ENCODE data around the gene SRRM3. TPM values are rescaled to one million over a fixed set of nuclear protein-coding genes. Genes with fewer than 3 reads are reported as not detected.
"Not testable (repeated sequence)": the region's sequence is repeated elsewhere in the genome, so short reads cannot be mapped to it uniquely, and the experiment has no call there.

Gene SRRM3
- total and polyA plus RNA-seq, 3 experiments from 2014 or later, result not detected

- Histone ChIP-seq H3K4me3 (ENCODE audit: low read length) (no peak overlapping the region), H3K9me3 (ENCODE audit: low read length) (no peaks in the 10 kb centered on the region), H3K4me1 (ENCODE audit: insufficient read depth, low read length) (no peaks in the 10 kb centered on the region), H3K27ac (ENCODE audit: low read depth, low read length) (no peak overlapping the region), H3K36me3 (ENCODE audit: insufficient read depth, low read length) (no peaks in the 10 kb centered on the region), H3K27me3 (ENCODE audit: insufficient read depth, low read length, poor library complexity, severe bottlenecking) (peaks cover 4% of the 10 kb centered on the region)
- peak in 2 of 5 donors; percentile 10 to 17 for DNase-seq
- H3K27me3 Mint-ChIP-seq, result peaks cover 28 to 62% of the 10 kb centered on the region in 2 donors
- H3K36me3 Mint-ChIP-seq, result peaks cover 0 to 8% (median 2%) of the 10 kb centered on the region in 3 donors
- CTCF ChIA-PET, result no interaction called here
- H3K4me1 Mint-ChIP-seq, result no peaks in the 10 kb centered on the region
- H3K4me3 Mint-ChIP-seq, result no peak overlapping the region
- H3K9me3 Mint-ChIP-seq, result peaks cover 0 to 1% (median 0%) of the 10 kb centered on the region in 5 donors
- POLR2A ChIA-PET, result no interaction called here
- no peak overlapping the region for H3K27ac Mint-ChIP-seq
These were observed 23.7 kb downstream of the SRRM3 start for GRCh38 chr7:76225379-76225778.

- no peaks in the 10 kb centered on the region for H3K9me3 ChIP-seq (ENCODE audit: low read length)
- DNase-seq, result no peak
- CTCF ChIA-PET, result no interaction called here
- H3K4me3 ChIP-seq (ENCODE audit: low read length), result no peak overlapping the region
- H3K36me3 Mint-ChIP-seq, result peaks cover 0 to 8% (median 2%) of the 10 kb centered on the region in 3 donors
- H3K27ac Mint-ChIP-seq, result no peak overlapping the region
- no peaks in the 10 kb centered on the region for H3K4me1 ChIP-seq (ENCODE audit: insufficient read depth, low read length)
- no peaks in the 10 kb centered on the region for H3K4me1 Mint-ChIP-seq
- H3K27ac ChIP-seq (ENCODE audit: low read depth, low read length), result no peak overlapping the region
- H3K4me3 Mint-ChIP-seq, result no peak overlapping the region
- no peaks in the 10 kb centered on the region for H3K36me3 ChIP-seq (ENCODE audit: insufficient read depth, low read length)
- peaks cover 4% of the 10 kb centered on the region for H3K27me3 ChIP-seq (ENCODE audit: insufficient read depth, low read length, poor library complexity, severe bottlenecking)
- H3K27me3 Mint-ChIP-seq, result peaks cover 25 to 65% of the 10 kb centered on the region in 2 donors
- peaks cover 0 to 1% (median 0%) of the 10 kb centered on the region in 5 donors for H3K9me3 Mint-ChIP-seq
- POLR2A ChIA-PET, result interaction anchor here (0.6 kb wide), 1 partner anchor 1794 kb away, joined by 3 read pairs; no protein-coding TSS in a partner anchor
These were observed 24.3 kb downstream of the SRRM3 start for GRCh38 chr7:76225951-76226350.

- POLR2A ChIA-PET, result interaction anchor here (0.6 kb wide), 1 partner anchor 1793 kb away, joined by 3 read pairs; no protein-coding TSS in a partner anchor
- H3K27ac ChIP-seq (ENCODE audit: low read depth, low read length); H3K9me3 Mint-ChIP-seq; H3K4me3 Mint-ChIP-seq; H3K4me1 Mint-ChIP-seq; DNase-seq; H3K4me1 ChIP-seq (ENCODE audit: insufficient read depth, low read length); H3K27ac Mint-ChIP-seq; H3K4me3 ChIP-seq (ENCODE audit: low read length); H3K36me3 ChIP-seq (ENCODE audit: insufficient read depth, low read length); CTCF ChIA-PET; H3K27me3 ChIP-seq (ENCODE audit: insufficient read depth, low read length, poor library complexity, severe bottlenecking); H3K9me3 ChIP-seq (ENCODE audit: low read length): not testable (repeated sequence)
- Mint-ChIP-seq H3K36me3 (peaks cover 0 to 12% (median 0%) of the 10 kb centered on the region in 3 donors), H3K27me3 (peaks cover 27 to 69% of the 10 kb centered on the region in 2 donors)
These were observed 25.3 kb downstream of the SRRM3 start for GRCh38 chr7:76226878-76227423.

- no peak for DNase-seq
- H3K4me1 Mint-ChIP-seq, result peaks cover 4 to 7% (median 7%) of the 10 kb centered on the region in 3 donors
- H3K27ac Mint-ChIP-seq, result peak overlapping the region in 1 of 8 donors; percentile 72
- H3K27me3 Mint-ChIP-seq, result peaks cover 46 to 76% of the 10 kb centered on the region in 2 donors
- Histone ChIP-seq H3K9me3 (ENCODE audit: low read length) (no peaks in the 10 kb centered on the region), H3K4me3 (ENCODE audit: low read length) (no peak overlapping the region), H3K4me1 (ENCODE audit: insufficient read depth, low read length) (no peaks in the 10 kb centered on the region), H3K36me3 (ENCODE audit: insufficient read depth, low read length) (no peaks in the 10 kb centered on the region), H3K27ac (ENCODE audit: low read depth, low read length) (no peak overlapping the region), H3K27me3 (ENCODE audit: insufficient read depth, low read length, poor library complexity, severe bottlenecking) (peaks cover 25% of the 10 kb centered on the region)
- H3K9me3 Mint-ChIP-seq, result peaks cover 0 to 4% (median under 1%) of the 10 kb centered on the region in 5 donors
- peaks cover 0 to 9% (median 0%) of the 10 kb centered on the region in 3 donors for H3K36me3 Mint-ChIP-seq
- ChIA-PET CTCF (no interaction called here), POLR2A (no interaction called here)
- no peak overlapping the region for H3K4me3 Mint-ChIP-seq
These were observed 28.5 kb downstream of the SRRM3 start for GRCh38 chr7:76230214-76230613.

- H3K4me3 ChIP-seq (ENCODE audit: low read length), result no peak overlapping the region
- Mint-ChIP-seq H3K4me1 (peaks cover 6 to 7% (median 7%) of the 10 kb centered on the region in 3 donors), H3K36me3 (peaks cover 0 to 9% (median 0%) of the 10 kb centered on the region in 3 donors), H3K27me3 (peaks cover 44 to 73% of the 10 kb centered on the region in 2 donors), H3K27ac (no peak overlapping the region), H3K9me3 (peaks cover 0 to 4% (median 1%) of the 10 kb centered on the region in 5 donors), H3K4me3 (no peak overlapping the region)
- no peaks in the 10 kb centered on the region for H3K4me1 ChIP-seq (ENCODE audit: insufficient read depth, low read length)
- H3K27ac ChIP-seq (ENCODE audit: low read depth, low read length), result no peak overlapping the region
- H3K36me3 ChIP-seq (ENCODE audit: insufficient read depth, low read length), result no peaks in the 10 kb centered on the region
- POLR2A ChIA-PET, result no interaction called here
- peaks cover 25% of the 10 kb centered on the region for H3K27me3 ChIP-seq (ENCODE audit: insufficient read depth, low read length, poor library complexity, severe bottlenecking)
- H3K9me3 ChIP-seq (ENCODE audit: low read length), result no peaks in the 10 kb centered on the region
- CTCF ChIA-PET, result no interaction called here
- no peak for DNase-seq
These were observed 29.4 kb downstream of the SRRM3 start for GRCh38 chr7:76231071-76231470.

GRCh38 chr7:76231583-76231982, 29.9 kb downstream of the SRRM3 start:
- Mint-ChIP-seq H3K27ac (no peak overlapping the region), H3K4me3 (no peak overlapping the region), H3K4me1 (peaks cover 6 to 7% (median 7%) of the 10 kb centered on the region in 3 donors), H3K9me3 (peaks cover 0 to 7% (median 1%) of the 10 kb centered on the region in 5 donors), H3K36me3 (peaks cover 0 to 9% (median 0%) of the 10 kb centered on the region in 3 donors), H3K27me3 (peaks cover 44 to 73% of the 10 kb centered on the region in 2 donors)
- Histone ChIP-seq H3K27ac (ENCODE audit: low read depth, low read length) (no peak overlapping the region), H3K9me3 (ENCODE audit: low read length) (no peaks in the 10 kb centered on the region), H3K36me3 (ENCODE audit: insufficient read depth, low read length) (no peaks in the 10 kb centered on the region), H3K27me3 (ENCODE audit: insufficient read depth, low read length, poor library complexity, severe bottlenecking) (peaks cover 25% of the 10 kb centered on the region), H3K4me1 (ENCODE audit: insufficient read depth, low read length) (no peaks in the 10 kb centered on the region), H3K4me3 (ENCODE audit: low read length) (no peak overlapping the region)
- ChIA-PET POLR2A (no interaction called here), CTCF (no interaction called here)
- DNase-seq, result no peak

GRCh38 chr7:76232698-76233097, 31.0 kb downstream of the SRRM3 start:
- H3K27me3 ChIP-seq (ENCODE audit: insufficient read depth, low read length, poor library complexity, severe bottlenecking), result peaks cover 23% of the 10 kb centered on the region
- peaks cover 0 to 9% (median 0%) of the 10 kb centered on the region in 3 donors for H3K36me3 Mint-ChIP-seq
- H3K27me3 Mint-ChIP-seq, result peaks cover 41 to 74% of the 10 kb centered on the region in 2 donors
- H3K27ac Mint-ChIP-seq, result no peak overlapping the region
- H3K4me1 Mint-ChIP-seq, result peaks cover 6 to 7% (median 7%) of the 10 kb centered on the region in 3 donors
- peaks cover 0 to 6% (median 1%) of the 10 kb centered on the region in 5 donors for H3K9me3 Mint-ChIP-seq
- ChIA-PET POLR2A (no interaction called here), CTCF (no interaction called here)
- no peaks in the 10 kb centered on the region for H3K4me1 ChIP-seq (ENCODE audit: insufficient read depth, low read length)
- no peak for DNase-seq
- peak overlapping the region in 1 of 7 donors; percentile 51 for H3K4me3 Mint-ChIP-seq
- no peak overlapping the region for H3K27ac ChIP-seq (ENCODE audit: low read depth, low read length)
- H3K36me3 ChIP-seq (ENCODE audit: insufficient read depth, low read length), result no peaks in the 10 kb centered on the region
- H3K9me3 ChIP-seq (ENCODE audit: low read length), result no peaks in the 10 kb centered on the region
- no peak overlapping the region for H3K4me3 ChIP-seq (ENCODE audit: low read length)

- H3K9me3 Mint-ChIP-seq, result peaks cover 0 to 6% (median 1%) of the 10 kb centered on the region in 5 donors
- DNase-seq, result no peak
- no peak overlapping the region for H3K27ac ChIP-seq (ENCODE audit: low read depth, low read length)
- peaks cover 0 to 9% (median 0%) of the 10 kb centered on the region in 3 donors for H3K36me3 Mint-ChIP-seq
- ChIA-PET CTCF (interaction anchor here (1.5 kb wide), 1 partner anchor 81 kb away, joined by 5 read pairs; no protein-coding TSS in a partner anchor), POLR2A (no interaction called here)
- H3K27ac Mint-ChIP-seq, result no peak overlapping the region
- H3K4me3 ChIP-seq (ENCODE audit: low read length), result no peak overlapping the region
- no peaks in the 10 kb centered on the region for H3K9me3 ChIP-seq (ENCODE audit: low read length)
- H3K4me3 Mint-ChIP-seq, result peak overlapping the region in 3 of 7 donors; percentile 15 to 75 (median 60)
- H3K27me3 Mint-ChIP-seq, result peaks cover 51 to 76% of the 10 kb centered on the region in 2 donors
- no peaks in the 10 kb centered on the region for H3K36me3 ChIP-seq (ENCODE audit: insufficient read depth, low read length)
- H3K4me1 Mint-ChIP-seq, result peaks cover 6 to 7% (median 7%) of the 10 kb centered on the region in 3 donors
- peaks cover 22% of the 10 kb centered on the region for H3K27me3 ChIP-seq (ENCODE audit: insufficient read depth, low read length, poor library complexity, severe bottlenecking)
- H3K4me1 ChIP-seq (ENCODE audit: insufficient read depth, low read length), result no peaks in the 10 kb centered on the region
These were observed 32.0 kb downstream of the SRRM3 start for GRCh38 chr7:76233538-76234281.
